Lower lobe of right lung (tissue), 2 donors: Measurements from ENCODE around the gene NELFCD. TPM values are rescaled to one million over a fixed set of nuclear protein-coding genes. Genes with fewer than 3 reads are reported as not detected.
"Not testable (repeated sequence)": the region's sequence is repeated elsewhere in the genome, so short reads cannot be mapped to it uniquely, and the experiment has no call there.

ENCODE experiments used
- ATAC-seq, 2 donors: fragments of 200-7000 bp; cut with Tn5 transposase; one replicate each; pipeline ENCODE4 v1.9.1; 2020 to 2022; ENCODE audit warnings: mild to moderate bottlenecking in 2 of 2, moderate library complexity in 2 of 2
- DNase-seq: peaks from one replicate; pipeline ENCODE4 v3.0.0-alpha.2; 2020
- H3K27ac ChIP-seq: fragments of 200-600 bp; one replicate; pipeline ENCODE4 v1.8.0; 2022
- H3K27me3 ChIP-seq: fragments of 200-600 bp; one replicate; pipeline ENCODE4 v1.8.0; 2022; ENCODE audit warnings: low read depth
- H3K36me3 ChIP-seq: fragments of 200-600 bp; one replicate; pipeline ENCODE4 v1.8.0; 2022; ENCODE audit warnings: mild to moderate bottlenecking
- H3K4me1 ChIP-seq: fragments of 200-600 bp; one replicate; pipeline ENCODE4 v1.8.0; 2022
- H3K4me3 ChIP-seq: fragments of 200-600 bp; one replicate; pipeline ENCODE4 v1.8.0; 2022; ENCODE audit warnings: mild to moderate bottlenecking
- H3K9me3 ChIP-seq: fragments of 200-600 bp; one replicate; pipeline ENCODE4 v1.8.0; 2022
- CTCF ChIP-seq: fragments of 200-600 bp; IDR thresholded peaks from one replicate; pipeline ENCODE4 v1.8.0; 2022; ENCODE audit warnings: antibody characterized with exemption, mild to moderate bottlenecking
- intact Hi-C: fragments of 100-400 bp; cut with DNase I; formaldehyde crosslinking; loops from one replicate; pipeline ENCODE4 v1.11.0; 2022
- total RNA-seq: library from RNA; stranded (reverse); fragmentation: NEBNext Ultra II Directional; extraction: Animal tissue kit (Norgen Biotek cat#: 25700); gene quantifications from one replicate; pipeline ENCODE4 v1.2.1, GENCODE V29; 2021
- donor health status: DM: no; HTN: yes; CAD: no; lungs with severe emphysema.

Gene NELFCD
- total RNA-seq, 1 donor from 2014 or later, result 54.1 TPM

- ATAC-seq (no peak), DNase-seq (no peak)
- Histone ChIP-seq H3K27me3 (no peaks in the 10 kb centered on the region), H3K27ac (no peak overlapping the region), H3K9me3 (no peaks in the 10 kb centered on the region), H3K4me3 (no peak overlapping the region), H3K4me1 (no peaks in the 10 kb centered on the region), H3K36me3 (no peaks in the 10 kb centered on the region)
- TF ChIP-seq CTCF, result no peak
- intact Hi-C loops, result no loop called here
Observed at GRCh38 chr20:58956078-58956477, 25.0 kb upstream of the NELFCD start.

- Histone ChIP-seq H3K4me3 (no peak overlapping the region), H3K4me1 (no peaks in the 10 kb centered on the region), H3K27me3 (no peaks in the 10 kb centered on the region), H3K27ac (no peak overlapping the region), H3K9me3 (no peaks in the 10 kb centered on the region), H3K36me3 (no peaks in the 10 kb centered on the region)
- intact Hi-C loops, result no loop called here
- DNase-seq, result no peak
- no peak for TF ChIP-seq CTCF
- no peak for ATAC-seq
Observed at GRCh38 chr20:58959652-58960051, 21.4 kb upstream of the NELFCD start.

GRCh38 chr20:58963060-58963584, 17.9 kb upstream of the NELFCD start:
- Histone ChIP-seq H3K4me1 (no peaks in the 10 kb centered on the region), H3K9me3 (no peaks in the 10 kb centered on the region), H3K36me3 (no peaks in the 10 kb centered on the region), H3K4me3 (no peak overlapping the region), H3K27ac (no peak overlapping the region), H3K27me3 (no peaks in the 10 kb centered on the region)
- intact Hi-C loops, result no loop called here
- no peak for ATAC-seq
- TF ChIP-seq CTCF, result no peak
- no peak for DNase-seq

- H3K4me1 ChIP-seq, DNase-seq, H3K4me3 ChIP-seq, ATAC-seq, H3K27me3 ChIP-seq, intact Hi-C loops, H3K36me3 ChIP-seq, H3K9me3 ChIP-seq, H3K27ac ChIP-seq: not testable (repeated sequence)
Observed at GRCh38 chr20:58963922-58964321, 17.1 kb upstream of the NELFCD start.

GRCh38 chr20:58965270-58966064, 15.6 kb upstream of the NELFCD start:
- DNase-seq, result no peak
- Histone ChIP-seq H3K27me3 (no peaks in the 10 kb centered on the region), H3K4me1 (no peaks in the 10 kb centered on the region), H3K27ac (no peak overlapping the region), H3K9me3 (peaks cover 3% of the 10 kb centered on the region), H3K4me3 (no peak overlapping the region), H3K36me3 (no peaks in the 10 kb centered on the region)
- intact Hi-C loops, result no loop called here
- no peak for ATAC-seq
- TF ChIP-seq CTCF, result no peak

GRCh38 chr20:58967652-58968429, 13.2 kb upstream of the NELFCD start:
- no peak for DNase-seq
- Histone ChIP-seq H3K9me3 (peaks cover 3% of the 10 kb centered on the region), H3K4me1 (no peaks in the 10 kb centered on the region), H3K27ac (no peak overlapping the region), H3K4me3 (no peak overlapping the region), H3K36me3 (no peaks in the 10 kb centered on the region), H3K27me3 (no peaks in the 10 kb centered on the region)
- no peak for TF ChIP-seq CTCF
- intact Hi-C loops, result no loop called here
- ATAC-seq, result no peak
